HepG2 (cell line): Measurements from ENCODE around the gene PRR30. TPM values are rescaled to one million over a fixed set of nuclear protein-coding genes. Genes with fewer than 3 reads are reported as not detected.

Experiments used
- CC2D1A ChIP-seq: sonication (generic); formaldehyde crosslinking; IDR thresholded peaks from 2 replicates; pipeline ENCODE4 v1.8.1; 2023; ENCODE audit warnings: mild to moderate bottlenecking, missing genetic modification reagents
- CEBPB ChIP-seq: IDR thresholded peaks from 2 replicates; pipeline ENCODE4 v1.6.1; 2011; ENCODE audit warnings: low read depth, low read length, improper control_type of control experiment, borderline replicate concordance
- CREB1 ChIP-seq, 2 experiments: fragments of 450-650 bp in 1 of 2; IDR thresholded peaks; 2 replicates each; pipeline ENCODE4 v1.6.1; 2016 to 2017; ENCODE audit warnings: control low read depth in 1 of 2, mild to moderate bottlenecking in 1 of 2, missing compliant biosample characterization in 1 of 2, missing genetic modification characterization in 1 of 2
- MXD4 ChIP-seq: IDR thresholded peaks from 2 replicates; pipeline ENCODE4 v1.6.1; 2016; ENCODE audit warnings: mild to moderate bottlenecking, missing biosample characterization, missing genetic modification reagents
- NAIF1 ChIP-seq: sonication (generic); formaldehyde crosslinking; IDR thresholded peaks from 2 replicates; pipeline ENCODE4 v1.5.0; 2020; ENCODE audit warnings: mild to moderate bottlenecking, missing genetic modification reagents, borderline replicate concordance
- NFIC ChIP-seq: IDR thresholded peaks from 2 replicates; pipeline ENCODE4 v1.6.1; 2012; ENCODE audit warnings: mild to moderate bottlenecking, low read length, inconsistent platforms
- NFYB ChIP-seq: sonication (generic); formaldehyde crosslinking; IDR thresholded peaks from 2 replicates; pipeline ENCODE4 v1.4.0; 2020; ENCODE audit warnings: missing genetic modification reagents
- NR3C1 ChIP-seq: sonication (generic); formaldehyde crosslinking; IDR thresholded peaks from 2 replicates; pipeline ENCODE4 v1.4.0; 2020; ENCODE audit warnings: missing genetic modification reagents
- PCBP1 ChIP-seq: fragments of 200-400 bp; formaldehyde crosslinking; IDR thresholded peaks from 2 replicates; pipeline ENCODE4 v1.6.1; 2017; ENCODE audit warnings: mild to moderate bottlenecking, low read depth, low read length, borderline replicate concordance
- SATB2 ChIP-seq: sonication (generic); formaldehyde crosslinking; IDR thresholded peaks from 2 replicates; pipeline ENCODE4 v1.5.0; 2020; ENCODE audit warnings: missing genetic modification reagents
- ZNF12 ChIP-seq: sonication (generic); formaldehyde crosslinking; IDR thresholded peaks from 2 replicates; pipeline ENCODE4 v1.5.0; 2020; ENCODE audit warnings: missing genetic modification reagents
- ZNF34 ChIP-seq: sonication (generic); formaldehyde crosslinking; IDR thresholded peaks from 2 replicates; pipeline ENCODE4 v1.4.0; 2020; ENCODE audit warnings: mild to moderate bottlenecking, missing genetic modification reagents, borderline replicate concordance
- ZNF543 ChIP-seq: sonication (generic); formaldehyde crosslinking; IDR thresholded peaks from 2 replicates; pipeline ENCODE4 v1.4.0; 2020; ENCODE audit warnings: mild to moderate bottlenecking, missing genetic modification reagents
- ZNF75D ChIP-seq: sonication (generic); formaldehyde crosslinking; IDR thresholded peaks from 2 replicates; pipeline ENCODE4 v1.8.1; 2023; ENCODE audit warnings: missing genetic modification reagents, mild to moderate bottlenecking, borderline replicate concordance
- polyA plus RNA-seq, 8 experiments: library from polyadenylated mRNA; depleted of rRNA in 3 of 8; stranded (reverse) in 7 of 8; unstranded in 1 of 8; fragments of >200 nt; fragmentation: Illumina TruSeq in 4 of 8; extraction: Trizol in 4 of 8; gene quantifications; 2 replicates each; pipeline versions ENCODE4 v1.2.1 to v1.2.3, GENCODE V29; 2011 to 2016; ENCODE audit warnings: low read depth in 4 of 8, missing spikeins in 1 of 8, mixed read lengths in 1 of 8; ENCODE audit not compliant: insufficient read depth in 1 of 8
- total RNA-seq, 5 experiments: library from RNA; depleted of rRNA; stranded (reverse); fragments of >200 nt; fragmentation: Illumina TruSeq; extraction: Trizol; gene quantifications; 2 replicates each; pipeline ENCODE4 v1.2.3, GENCODE V29; 2016; ENCODE audit warnings: low read depth in 1 of 5
- TF ChIP-seq, protein P1 (sequence below): sonication (generic); formaldehyde crosslinking; IDR thresholded peaks from 2 replicates; pipeline ENCODE4 v1.4.0; 2020; ENCODE audit warnings: missing genetic modification reagents, mild to moderate bottlenecking, borderline replicate concordance
- TF ChIP-seq, protein P2 (sequence below): sonication (generic); formaldehyde crosslinking; IDR thresholded peaks from 2 replicates; pipeline ENCODE4 v1.9.0; 2021; ENCODE audit warnings: mild to moderate bottlenecking, missing genetic modification reagents
- TF ChIP-seq, protein P3 (sequence below): IDR thresholded peaks from 2 replicates; pipeline ENCODE4 v1.6.1; 2016; ENCODE audit warnings: mild to moderate bottlenecking
- TF ChIP-seq, protein P4 (sequence below): IDR thresholded peaks from 2 replicates; pipeline ENCODE4 v1.6.1; 2016; ENCODE audit warnings: missing compliant biosample characterization, missing genetic modification reagents, borderline replicate concordance

The PRR30 gene
- total and polyA plus RNA-seq, 2 of the 13 experiments (the other 11 are each of a cell fraction or from before 2014, with no cell fraction given), result not detected

DNA sequence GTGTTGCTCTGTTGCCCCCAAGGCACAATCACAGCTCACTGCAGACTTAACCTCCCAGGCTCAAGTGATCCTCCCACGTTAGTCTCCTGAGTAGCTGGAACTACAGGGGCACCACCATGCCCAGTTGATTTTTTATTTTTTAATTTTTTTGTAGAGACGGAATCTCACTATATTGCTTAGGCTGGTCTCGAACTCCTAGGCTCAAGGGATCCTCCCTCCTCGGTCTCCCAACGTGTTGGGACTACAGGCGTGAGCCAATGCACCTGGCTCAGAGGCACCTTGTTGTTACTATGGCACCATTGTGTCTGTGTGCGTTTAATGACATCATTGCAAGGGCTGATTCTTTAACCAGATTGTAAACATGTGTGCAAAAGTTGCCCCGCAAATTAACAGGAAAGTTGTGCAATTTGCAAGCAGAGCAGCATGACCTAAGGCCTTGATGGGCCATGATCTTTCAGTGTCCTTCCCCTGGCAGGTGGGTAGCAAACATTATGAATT is 32.2 kb upstream of the PRR30 start (continued):
- TF ChIP-seq, protein P1, sequence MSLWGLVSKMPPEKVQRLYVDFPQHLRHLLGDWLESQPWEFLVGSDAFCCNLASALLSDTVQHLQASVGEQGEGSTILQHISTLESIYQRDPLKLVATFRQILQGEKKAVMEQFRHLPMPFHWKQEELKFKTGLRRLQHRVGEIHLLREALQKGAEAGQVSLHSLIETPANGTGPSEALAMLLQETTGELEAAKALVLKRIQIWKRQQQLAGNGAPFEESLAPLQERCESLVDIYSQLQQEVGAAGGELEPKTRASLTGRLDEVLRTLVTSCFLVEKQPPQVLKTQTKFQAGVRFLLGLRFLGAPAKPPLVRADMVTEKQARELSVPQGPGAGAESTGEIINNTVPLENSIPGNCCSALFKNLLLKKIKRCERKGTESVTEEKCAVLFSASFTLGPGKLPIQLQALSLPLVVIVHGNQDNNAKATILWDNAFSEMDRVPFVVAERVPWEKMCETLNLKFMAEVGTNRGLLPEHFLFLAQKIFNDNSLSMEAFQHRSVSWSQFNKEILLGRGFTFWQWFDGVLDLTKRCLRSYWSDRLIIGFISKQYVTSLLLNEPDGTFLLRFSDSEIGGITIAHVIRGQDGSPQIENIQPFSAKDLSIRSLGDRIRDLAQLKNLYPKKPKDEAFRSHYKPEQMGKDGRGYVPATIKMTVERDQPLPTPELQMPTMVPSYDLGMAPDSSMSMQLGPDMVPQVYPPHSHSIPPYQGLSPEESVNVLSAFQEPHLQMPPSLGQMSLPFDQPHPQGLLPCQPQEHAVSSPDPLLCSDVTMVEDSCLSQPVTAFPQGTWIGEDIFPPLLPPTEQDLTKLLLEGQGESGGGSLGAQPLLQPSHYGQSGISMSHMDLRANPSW (CRISPR knock-in tag), result no peak
- no peak for TF ChIP-seq ZNF75D
- peak; percentile 85; the same call in 1 of the 2 replicates for TF ChIP-seq NFIC
- TF ChIP-seq ZNF543 (CRISPR knock-in tag), result no peak
- TF ChIP-seq MXD4 (CRISPR knock-in tag), result peak; percentile 74
- no peak; the same call in 1 of the 2 replicates for TF ChIP-seq ZNF34
- peak; percentile 59; the same call in 1 of the 2 replicates for TF ChIP-seq SATB2
- TF ChIP-seq ZNF12 (CRISPR knock-in tag), result no peak
- TF ChIP-seq NFYB (CRISPR knock-in tag), result no peak
- TF ChIP-seq, protein P2, sequence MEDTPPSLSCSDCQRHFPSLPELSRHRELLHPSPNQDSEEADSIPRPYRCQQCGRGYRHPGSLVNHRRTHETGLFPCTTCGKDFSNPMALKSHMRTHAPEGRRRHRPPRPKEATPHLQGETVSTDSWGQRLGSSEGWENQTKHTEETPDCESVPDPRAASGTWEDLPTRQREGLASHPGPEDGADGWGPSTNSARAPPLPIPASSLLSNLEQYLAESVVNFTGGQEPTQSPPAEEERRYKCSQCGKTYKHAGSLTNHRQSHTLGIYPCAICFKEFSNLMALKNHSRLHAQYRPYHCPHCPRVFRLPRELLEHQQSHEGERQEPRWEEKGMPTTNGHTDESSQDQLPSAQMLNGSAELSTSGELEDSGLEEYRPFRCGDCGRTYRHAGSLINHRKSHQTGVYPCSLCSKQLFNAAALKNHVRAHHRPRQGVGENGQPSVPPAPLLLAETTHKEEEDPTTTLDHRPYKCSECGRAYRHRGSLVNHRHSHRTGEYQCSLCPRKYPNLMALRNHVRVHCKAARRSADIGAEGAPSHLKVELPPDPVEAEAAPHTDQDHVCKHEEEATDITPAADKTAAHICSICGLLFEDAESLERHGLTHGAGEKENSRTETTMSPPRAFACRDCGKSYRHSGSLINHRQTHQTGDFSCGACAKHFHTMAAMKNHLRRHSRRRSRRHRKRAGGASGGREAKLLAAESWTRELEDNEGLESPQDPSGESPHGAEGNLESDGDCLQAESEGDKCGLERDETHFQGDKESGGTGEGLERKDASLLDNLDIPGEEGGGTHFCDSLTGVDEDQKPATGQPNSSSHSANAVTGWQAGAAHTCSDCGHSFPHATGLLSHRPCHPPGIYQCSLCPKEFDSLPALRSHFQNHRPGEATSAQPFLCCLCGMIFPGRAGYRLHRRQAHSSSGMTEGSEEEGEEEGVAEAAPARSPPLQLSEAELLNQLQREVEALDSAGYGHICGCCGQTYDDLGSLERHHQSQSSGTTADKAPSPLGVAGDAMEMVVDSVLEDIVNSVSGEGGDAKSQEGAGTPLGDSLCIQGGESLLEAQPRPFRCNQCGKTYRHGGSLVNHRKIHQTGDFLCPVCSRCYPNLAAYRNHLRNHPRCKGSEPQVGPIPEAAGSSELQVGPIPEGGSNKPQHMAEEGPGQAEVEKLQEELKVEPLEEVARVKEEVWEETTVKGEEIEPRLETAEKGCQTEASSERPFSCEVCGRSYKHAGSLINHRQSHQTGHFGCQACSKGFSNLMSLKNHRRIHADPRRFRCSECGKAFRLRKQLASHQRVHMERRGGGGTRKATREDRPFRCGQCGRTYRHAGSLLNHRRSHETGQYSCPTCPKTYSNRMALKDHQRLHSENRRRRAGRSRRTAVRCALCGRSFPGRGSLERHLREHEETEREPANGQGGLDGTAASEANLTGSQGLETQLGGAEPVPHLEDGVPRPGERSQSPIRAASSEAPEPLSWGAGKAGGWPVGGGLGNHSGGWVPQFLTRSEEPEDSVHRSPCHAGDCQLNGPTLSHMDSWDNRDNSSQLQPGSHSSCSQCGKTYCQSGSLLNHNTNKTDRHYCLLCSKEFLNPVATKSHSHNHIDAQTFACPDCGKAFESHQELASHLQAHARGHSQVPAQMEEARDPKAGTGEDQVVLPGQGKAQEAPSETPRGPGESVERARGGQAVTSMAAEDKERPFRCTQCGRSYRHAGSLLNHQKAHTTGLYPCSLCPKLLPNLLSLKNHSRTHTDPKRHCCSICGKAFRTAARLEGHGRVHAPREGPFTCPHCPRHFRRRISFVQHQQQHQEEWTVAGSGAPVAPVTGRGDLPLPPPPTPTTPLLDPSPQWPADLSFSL, result no peak; the same call in 1 of the 2 replicates
- peak; percentile 100 for TF ChIP-seq CEBPB
- TF ChIP-seq, protein P3, sequence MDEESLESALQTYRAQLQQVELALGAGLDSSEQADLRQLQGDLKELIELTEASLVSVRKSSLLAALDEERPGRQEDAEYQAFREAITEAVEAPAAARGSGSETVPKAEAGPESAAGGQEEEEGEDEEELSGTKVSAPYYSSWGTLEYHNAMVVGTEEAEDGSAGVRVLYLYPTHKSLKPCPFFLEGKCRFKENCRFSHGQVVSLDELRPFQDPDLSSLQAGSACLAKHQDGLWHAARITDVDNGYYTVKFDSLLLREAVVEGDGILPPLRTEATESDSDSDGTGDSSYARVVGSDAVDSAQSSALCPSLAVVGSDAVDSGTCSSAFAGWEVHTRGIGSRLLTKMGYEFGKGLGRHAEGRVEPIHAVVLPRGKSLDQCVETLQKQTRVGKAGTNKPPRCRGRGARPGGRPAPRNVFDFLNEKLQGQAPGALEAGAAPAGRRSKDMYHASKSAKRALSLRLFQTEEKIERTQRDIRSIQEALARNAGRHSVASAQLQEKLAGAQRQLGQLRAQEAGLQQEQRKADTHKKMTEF (CRISPR knock-in tag), result peak; percentile 97
- TF ChIP-seq, protein P4, sequence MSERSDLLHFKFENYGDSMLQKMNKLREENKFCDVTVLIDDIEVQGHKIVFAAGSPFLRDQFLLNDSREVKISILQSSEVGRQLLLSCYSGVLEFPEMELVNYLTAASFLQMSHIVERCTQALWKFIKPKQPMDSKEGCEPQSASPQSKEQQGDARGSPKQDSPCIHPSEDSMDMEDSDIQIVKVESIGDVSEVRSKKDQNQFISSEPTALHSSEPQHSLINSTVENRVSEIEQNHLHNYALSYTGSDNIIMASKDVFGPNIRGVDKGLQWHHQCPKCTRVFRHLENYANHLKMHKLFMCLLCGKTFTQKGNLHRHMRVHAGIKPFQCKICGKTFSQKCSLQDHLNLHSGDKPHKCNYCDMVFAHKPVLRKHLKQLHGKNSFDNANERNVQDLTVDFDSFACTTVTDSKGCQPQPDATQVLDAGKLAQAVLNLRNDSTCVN (CRISPR knock-in tag), result peak; percentile 56; the same call in 1 of the 2 replicates
- TF ChIP-seq CC2D1A, result no peak
- TF ChIP-seq NAIF1 (CRISPR knock-in tag), result no peak
- TF ChIP-seq PCBP1, result no peak
- TF ChIP-seq NR3C1, result no peak
- peak; percentile 81 for TF ChIP-seq CREB1 (IDR thresholded peaks at IDR 0.05)
- TF ChIP-seq CREB1 (CRISPR knock-in tag; IDR thresholded peaks at IDR 0.05), result peak; percentile 91
